ENCODE measurements around the gene ELP4. TPM values are rescaled to one million over a fixed set of nuclear protein-coding genes. Genes with fewer than 3 reads are reported as not detected.

ELP4 gene
- total and polyA plus RNA-seq, 12 donors, result 10.5 to 30.4 (median 18.0) TPM

DNA sequence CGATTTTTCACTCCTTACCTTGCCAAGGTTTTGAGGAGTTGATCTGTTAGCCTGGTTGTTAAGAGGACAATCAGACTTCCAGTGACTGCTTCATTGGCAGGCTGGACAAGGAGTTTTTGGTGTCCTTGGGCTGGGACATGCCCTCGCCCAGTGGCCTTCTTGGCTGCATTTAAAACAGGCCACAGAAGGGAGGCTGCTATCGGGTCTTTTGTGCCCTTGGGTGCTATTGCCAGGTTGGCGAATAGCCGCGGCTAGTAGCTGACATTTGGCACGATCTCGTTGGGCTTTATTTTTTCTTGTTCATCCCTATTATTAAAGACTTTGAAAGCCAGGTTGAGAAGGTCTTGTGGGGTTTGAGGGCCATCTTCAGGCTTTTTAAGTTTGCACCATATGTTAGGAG is 99.4 kb downstream of the ELP4 start:
- DNase-seq, result peak; percentile 22 to 61 (median 43)
- 46 to 67% (median 54%) methylated on average over 8 of the region's 8 CpGs for WGBS, 4 donors
- Histone ChIP-seq H3K27ac (no peak overlapping the region), H3K27me3 (no peaks in the 10 kb centered on the region), H3K36me3 (replicated peaks in 1 of 2) (no peaks in the 10 kb centered on the region), H3K9me3 (replicated peaks in 1 of 3) (no peaks in the 10 kb centered on the region), H3K4me1 (replicated peaks in 1 of 2) (no peaks in the 10 kb centered on the region), H3K4me3 (no peak overlapping the region)
- intact Hi-C loops (cut with DNase I), result no loop called here
- no peak for TF ChIP-seq POLR2A (IDR thresholded peaks at IDR 0.05)
- TF ChIP-seq, protein P1, sequence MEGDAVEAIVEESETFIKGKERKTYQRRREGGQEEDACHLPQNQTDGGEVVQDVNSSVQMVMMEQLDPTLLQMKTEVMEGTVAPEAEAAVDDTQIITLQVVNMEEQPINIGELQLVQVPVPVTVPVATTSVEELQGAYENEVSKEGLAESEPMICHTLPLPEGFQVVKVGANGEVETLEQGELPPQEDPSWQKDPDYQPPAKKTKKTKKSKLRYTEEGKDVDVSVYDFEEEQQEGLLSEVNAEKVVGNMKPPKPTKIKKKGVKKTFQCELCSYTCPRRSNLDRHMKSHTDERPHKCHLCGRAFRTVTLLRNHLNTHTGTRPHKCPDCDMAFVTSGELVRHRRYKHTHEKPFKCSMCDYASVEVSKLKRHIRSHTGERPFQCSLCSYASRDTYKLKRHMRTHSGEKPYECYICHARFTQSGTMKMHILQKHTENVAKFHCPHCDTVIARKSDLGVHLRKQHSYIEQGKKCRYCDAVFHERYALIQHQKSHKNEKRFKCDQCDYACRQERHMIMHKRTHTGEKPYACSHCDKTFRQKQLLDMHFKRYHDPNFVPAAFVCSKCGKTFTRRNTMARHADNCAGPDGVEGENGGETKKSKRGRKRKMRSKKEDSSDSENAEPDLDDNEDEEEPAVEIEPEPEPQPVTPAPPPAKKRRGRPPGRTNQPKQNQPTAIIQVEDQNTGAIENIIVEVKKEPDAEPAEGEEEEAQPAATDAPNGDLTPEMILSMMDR (IDR thresholded peaks at IDR 0.05), result no peak

DNA sequence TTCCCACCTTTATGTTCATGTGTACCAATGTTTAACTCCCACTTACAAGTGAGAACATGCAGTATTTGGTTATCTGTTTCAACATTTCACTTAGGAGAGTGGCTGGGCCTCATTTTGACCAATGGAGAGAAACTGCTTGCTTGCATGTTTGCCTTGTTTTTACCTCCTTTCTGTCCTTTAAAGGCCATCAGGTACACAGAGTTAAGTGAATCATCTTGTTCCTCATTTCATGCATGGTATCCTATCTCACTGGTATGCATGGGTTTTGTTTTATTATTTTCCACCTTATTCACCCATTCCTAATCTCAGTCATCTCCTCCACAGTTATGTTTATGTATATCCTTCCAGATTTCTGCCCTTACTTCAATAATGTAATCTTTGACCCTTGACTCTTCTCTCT is 101.0 kb downstream of the ELP4 start:
- Histone ChIP-seq H3K4me1 (replicated peaks in 1 of 2) (no peaks in the 10 kb centered on the region), H3K27me3 (no peaks in the 10 kb centered on the region), H3K9me3 (replicated peaks in 1 of 3) (no peaks in the 10 kb centered on the region), H3K4me3 (no peak overlapping the region), H3K36me3 (replicated peaks in 1 of 2) (no peaks in the 10 kb centered on the region), H3K27ac (no peak overlapping the region)
- intact Hi-C loops (cut with DNase I), result no loop called here
- TF ChIP-seq POLR2A (IDR thresholded peaks at IDR 0.05), result no peak
- TF ChIP-seq, protein P1 (IDR thresholded peaks at IDR 0.05), result no peak
- DNase-seq, result no peak

DNA sequence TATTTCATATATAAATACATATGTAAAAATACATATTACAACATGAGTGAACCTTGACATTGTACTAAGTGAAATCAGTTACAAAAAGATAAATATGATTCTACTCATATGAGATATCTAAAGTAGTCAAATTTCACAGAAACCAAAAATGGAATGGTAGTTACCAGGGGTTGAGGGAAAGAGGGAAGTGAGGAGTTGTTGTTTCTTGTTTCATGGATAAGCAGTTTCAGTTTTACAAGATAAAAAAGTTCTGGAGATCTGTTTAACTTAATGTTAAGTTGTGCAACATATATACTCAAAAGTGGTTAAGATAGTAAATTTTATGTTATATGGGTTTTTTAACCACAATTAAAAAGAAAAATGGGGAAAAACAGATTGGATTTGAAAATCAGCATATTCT is 107.7 kb downstream of the ELP4 start:
- Histone ChIP-seq H3K4me1 (replicated peaks in 1 of 2) (no peaks in the 10 kb centered on the region), H3K4me3 (no peak overlapping the region), H3K36me3 (replicated peaks in 1 of 2) (no peaks in the 10 kb centered on the region), H3K9me3 (replicated peaks in 1 of 3) (no peaks in the 10 kb centered on the region), H3K27ac (no peak overlapping the region), H3K27me3 (no peaks in the 10 kb centered on the region)
- DNase-seq, result no peak
- no peak for TF ChIP-seq POLR2A (IDR thresholded peaks at IDR 0.05)
- TF ChIP-seq, protein P1 (IDR thresholded peaks at IDR 0.05), result no peak
- intact Hi-C loops (cut with DNase I), result no loop called here

DNA sequence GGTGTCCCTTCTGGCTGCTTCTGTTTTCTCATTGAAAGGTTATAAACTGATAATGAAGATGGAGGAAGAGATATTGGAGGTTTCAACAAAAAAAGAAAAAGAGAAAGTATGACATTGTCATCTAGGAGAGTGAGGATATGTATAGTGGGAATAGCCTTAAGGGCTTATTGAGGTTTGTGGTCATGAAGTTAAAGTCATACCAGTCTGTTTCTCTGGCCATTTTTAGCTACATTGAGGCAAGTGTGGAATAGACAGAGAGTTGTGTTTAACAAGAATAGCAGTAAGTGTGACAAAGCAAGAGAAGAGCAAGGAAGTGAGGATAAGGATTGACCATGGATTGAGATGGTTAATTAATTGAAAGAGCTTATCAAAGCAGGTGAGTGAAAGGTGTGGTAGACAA is 110.4 kb downstream of the ELP4 start:
- no peak overlapping the region for H3K27ac ChIP-seq
- H3K27me3 ChIP-seq, result no peaks in the 10 kb centered on the region
- H3K4me3 ChIP-seq, result no peak overlapping the region
- no peaks in the 10 kb centered on the region for H3K4me1 ChIP-seq (replicated peaks in 1 of 2)
- intact Hi-C loops (cut with DNase I), result loop anchor here in 1 of 2 donors (10.0 kb wide), 1 partner anchor 245 kb away; no protein-coding TSS in a partner anchor
- no peak for DNase-seq
- TF ChIP-seq, protein P1 (IDR thresholded peaks at IDR 0.05), result no peak
- no peak for TF ChIP-seq POLR2A (IDR thresholded peaks at IDR 0.05)
- no peaks in the 10 kb centered on the region for H3K36me3 ChIP-seq (replicated peaks in 1 of 2)
- H3K9me3 ChIP-seq (replicated peaks in 1 of 3), result no peaks in the 10 kb centered on the region
